ENCODE results near the gene VEGFA. TPM values are rescaled to one million over a fixed set of nuclear protein-coding genes. Genes with fewer than 3 reads are reported as not detected.

VEGFA gene
- polyA plus RNA-seq, 1 experiment, result 189 TPM

DNA sequence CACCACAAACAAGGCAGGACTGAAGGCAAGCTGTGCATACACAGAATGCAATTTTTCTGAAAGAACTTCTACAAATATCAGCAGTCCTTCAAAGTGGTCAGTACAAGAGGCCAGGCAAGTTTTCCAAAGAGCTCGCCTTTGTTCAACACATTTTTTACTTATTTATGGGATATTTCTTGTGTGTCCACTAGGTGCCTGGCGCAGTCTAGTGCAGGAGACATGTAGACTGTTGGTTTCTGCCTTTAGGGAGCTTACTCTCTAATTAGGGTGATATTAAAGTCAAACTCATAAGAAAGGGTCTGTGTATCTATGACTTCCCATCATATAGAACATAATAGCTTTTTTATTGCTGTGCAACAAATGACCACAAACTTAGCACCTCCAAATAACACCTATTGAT is 21.2 kb upstream of the VEGFA start:
- H3K9me3 ChIP-seq (ENCODE audit: control insufficient read depth, insufficient read depth, low read length), result no peaks in the 10 kb centered on the region
- TF ChIP-seq CTCF (IDR thresholded peaks at IDR 0.05; ENCODE audit: low read depth, low read length), result no peak
- no peak overlapping the region for H3K27ac ChIP-seq (ENCODE audit: low read depth, low read length)
- DNase-seq (ENCODE audit: low read depth, low spot score), result no peak
- CTCF ChIA-PET, result interaction anchor here (0.7 to 2.6 kb wide), 3 partner anchors 10 to 330 kb away, joined by 3 to 10 read pairs (median 4); no protein-coding TSS in a partner anchor
- H3K27me3 ChIP-seq (ENCODE audit: control insufficient read depth, insufficient read depth, low read length), result peaks cover 16% of the 10 kb centered on the region
- POLR2A ChIA-PET, result no interaction called here
- H3K4me3 ChIP-seq (ENCODE audit: low read depth, low read length), result no peak overlapping the region

DNA sequence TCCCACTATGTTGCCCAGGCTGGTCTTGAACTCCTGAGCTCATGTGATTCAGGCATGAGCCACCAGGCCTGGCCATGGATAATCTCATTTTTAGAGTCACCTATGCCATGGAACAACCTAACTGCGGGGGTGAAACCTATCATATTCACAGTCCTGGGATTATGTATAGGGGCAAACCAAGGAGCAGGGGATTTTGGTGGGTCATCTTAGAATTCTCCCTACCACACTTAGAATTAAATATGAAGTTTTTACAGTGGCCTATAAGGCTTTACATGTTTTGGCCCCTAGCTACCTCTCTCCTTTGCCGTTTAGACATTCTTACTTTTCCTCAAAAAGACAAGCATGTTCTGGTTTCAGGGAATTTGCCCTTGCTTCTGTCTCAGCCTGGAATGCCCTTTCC is 20.6 kb upstream of the VEGFA start:
- CTCF ChIA-PET, result interaction anchor here (0.7 to 2.6 kb wide), 3 partner anchors 9 to 329 kb away, joined by 3 to 10 read pairs (median 4); no protein-coding TSS in a partner anchor
- POLR2A ChIA-PET, result no interaction called here
- Histone ChIP-seq H3K4me3 (ENCODE audit: low read depth, low read length) (no peak overlapping the region), H3K27me3 (ENCODE audit: control insufficient read depth, insufficient read depth, low read length) (peaks cover 18% of the 10 kb centered on the region), H3K27ac (ENCODE audit: low read depth, low read length) (no peak overlapping the region), H3K9me3 (ENCODE audit: control insufficient read depth, insufficient read depth, low read length) (no peaks in the 10 kb centered on the region)
- TF ChIP-seq CTCF (IDR thresholded peaks at IDR 0.05; ENCODE audit: low read depth, low read length), result no peak
- DNase-seq (ENCODE audit: low read depth, low spot score), result no peak

DNA sequence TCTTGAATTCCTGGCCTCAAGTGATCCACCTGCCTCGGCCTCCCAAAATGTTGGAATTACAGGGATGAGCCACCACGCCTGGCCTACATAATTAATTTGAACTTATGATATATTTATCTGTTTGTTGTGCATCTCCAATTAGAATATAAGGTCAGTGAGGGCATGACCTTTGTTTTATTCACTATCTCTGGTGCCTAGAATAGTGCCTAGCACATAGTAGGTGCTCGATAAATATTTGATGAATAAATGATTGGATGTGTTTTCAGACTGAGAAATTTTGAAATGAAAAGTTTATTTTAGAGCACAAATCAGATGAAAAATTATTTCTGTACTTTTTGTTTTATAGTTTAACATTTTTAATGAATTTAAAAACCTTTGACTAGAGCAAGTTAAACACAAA is 19.4 kb upstream of the VEGFA start:
- H3K4me3 ChIP-seq (ENCODE audit: low read depth, low read length), result no peak overlapping the region
- no peak for DNase-seq (ENCODE audit: low read depth, low spot score)
- H3K9me3 ChIP-seq (ENCODE audit: control insufficient read depth, insufficient read depth, low read length), result no peaks in the 10 kb centered on the region
- H3K27ac ChIP-seq (ENCODE audit: low read depth, low read length), result no peak overlapping the region
- H3K27me3 ChIP-seq (ENCODE audit: control insufficient read depth, insufficient read depth, low read length), result peaks cover 25% of the 10 kb centered on the region
- no peak for TF ChIP-seq CTCF (IDR thresholded peaks at IDR 0.05; ENCODE audit: low read depth, low read length)
- ChIA-PET CTCF (interaction anchor here (3.4 kb wide), 1 partner anchor 19 kb away, joined by 17 read pairs; the partner anchor contains the start of gene VEGFA), POLR2A (no interaction called here)

- Histone ChIP-seq H3K4me3 (ENCODE audit: low read depth, low read length) (no peak overlapping the region), H3K27ac (ENCODE audit: low read depth, low read length) (no peak overlapping the region), H3K27me3 (ENCODE audit: control insufficient read depth, insufficient read depth, low read length) (peaks cover 11% of the 10 kb centered on the region), H3K9me3 (ENCODE audit: control insufficient read depth, insufficient read depth, low read length) (no peaks in the 10 kb centered on the region)
- POLR2A ChIA-PET, result no interaction called here
- no peak for TF ChIP-seq CTCF (IDR thresholded peaks at IDR 0.05; ENCODE audit: low read depth, low read length)
- CTCF ChIA-PET, result interaction anchor here (1.5 to 3.4 kb wide), 2 partner anchors 16 to 325 kb away, joined by 6 to 17 read pairs; partner anchors contain the start of gene VEGFA
- DNase-seq (ENCODE audit: low read depth, low spot score), result no peak
These were observed 16.3 kb upstream of the VEGFA start for GRCh38 chr6:43753570-43754183.

GRCh38 chr6:43757966-43758616 is 11.9 kb upstream of the VEGFA start:
- CTCF ChIA-PET, result no interaction called here
- no peak for TF ChIP-seq CTCF (IDR thresholded peaks at IDR 0.05; ENCODE audit: low read depth, low read length)
- POLR2A ChIA-PET, result no interaction called here
- Histone ChIP-seq H3K4me3 (ENCODE audit: low read depth, low read length) (no peak overlapping the region), H3K9me3 (ENCODE audit: control insufficient read depth, insufficient read depth, low read length) (no peaks in the 10 kb centered on the region), H3K27ac (ENCODE audit: low read depth, low read length) (no peak overlapping the region), H3K27me3 (ENCODE audit: control insufficient read depth, insufficient read depth, low read length) (peaks cover 31% of the 10 kb centered on the region)
- no peak for DNase-seq (ENCODE audit: low read depth, low spot score)

Measured in AG04450 (cell line).